HCT116 (cell line): Measurements from ENCODE around the gene IFRD1.

ENCODE experiments used
- CTCF ChIP-seq, 3 experiments: fragments of 200-600 bp in 1 of 3; sonication (generic) in 1 of 3; IDR thresholded peaks in 2 of 3; conservative IDR thresholded peaks in 1 of 3; 2 replicates each; pipeline ENCODE4 v1.5.1; 2012 to 2017; ENCODE audit warnings: low read depth in 2 of 3, low read length in 2 of 3, antibody characterized with exemption in 1 of 3, borderline replicate concordance in 1 of 3, control low read depth in 1 of 3, mild to moderate bottlenecking in 1 of 3, mixed read lengths in 1 of 3, mixed run types in 1 of 3, moderate library complexity in 1 of 3; ENCODE audit not compliant: insufficient read depth in 1 of 3
- EGR1 ChIP-seq: IDR thresholded peaks from 2 replicates; pipeline ENCODE4 v1.6.1; 2012; ENCODE audit warnings: low read depth
- EZH2 ChIP-seq: fragments of 200-600 bp; sonication (generic); IDR thresholded peaks from 2 replicates; pipeline ENCODE4 v1.6.1; 2017; ENCODE audit warnings: antibody characterized with exemption, mixed run types
- EZH2phosphoT487 ChIP-seq: fragments of 200-600 bp; IDR thresholded peaks from 2 replicates; pipeline ENCODE4 v1.6.1; 2018; ENCODE audit warnings: antibody characterized with exemption, borderline replicate concordance
- JUND ChIP-seq: IDR thresholded peaks from 2 replicates; pipeline ENCODE4 v1.6.1; 2012
- MAX ChIP-seq: IDR thresholded peaks from 2 replicates; pipeline ENCODE4 v1.6.1; 2012
- POLR2A ChIP-seq: IDR thresholded peaks from 2 replicates; pipeline ENCODE4 v1.7.0; 2011; ENCODE audit warnings: borderline replicate concordance; ENCODE audit not compliant: insufficient read depth, insufficient read length; ENCODE audit errors: extremely low read depth
- RAD21 ChIP-seq: IDR thresholded peaks from 2 replicates; pipeline ENCODE4 v1.6.1; 2012; ENCODE audit warnings: low read depth, mild to moderate bottlenecking
- REST ChIP-seq: IDR thresholded peaks from 2 replicates; pipeline ENCODE4 v1.6.1; 2012; ENCODE audit warnings: low read depth
- SIN3A ChIP-seq: IDR thresholded peaks from 2 replicates; pipeline ENCODE4 v1.6.1; 2012; ENCODE audit warnings: low read depth
- YY1 ChIP-seq: IDR thresholded peaks from 2 replicates; pipeline ENCODE4 v1.6.1; 2011; ENCODE audit warnings: low read length, low read depth, moderate library complexity, mild to moderate bottlenecking; ENCODE audit not compliant: insufficient replicate concordance; ENCODE audit errors: extremely low read depth
- ZBTB33 ChIP-seq: IDR thresholded peaks from 2 replicates; pipeline ENCODE4 v1.6.1; 2011; ENCODE audit warnings: mild to moderate bottlenecking, low read length, moderate library complexity; ENCODE audit not compliant: insufficient replicate concordance; ENCODE audit errors: extremely low read depth
- ZFX ChIP-seq: fragments of 450-650 bp; IDR thresholded peaks from 2 replicates; pipeline ENCODE4 v1.6.1; 2017

GRCh38 chr7:112405286-112405685, 45.0 kb upstream of the IFRD1 start:
- TF ChIP-seq CTCF (IDR thresholded peaks at IDR 0.05 in 2 of 3, conservative IDR thresholded peaks at IDR 0.05 in 1 of 3; ENCODE audit: borderline replicate concordance in 1 of 3, insufficient read depth in 1 of 3, low read depth in 2 of 3, low read length in 2 of 3) (no peak), POLR2A (no peak), RAD21 (no peak), ZBTB33 (no peak), YY1 (no peak), EGR1 (no peak), ZFX (no peak), EZH2 (no peak), MAX (no peak), EZH2phosphoT487 (no peak), JUND (no peak), REST (no peak), SIN3A (no peak)
